WTC11 (cell line): Measurements from ENCODE around the gene GPR62. TPM values are rescaled to one million over a fixed set of nuclear protein-coding genes. Genes with fewer than 3 reads are reported as not detected.

Experiments used
- ATAC-seq: fragments of 200-7000 bp; cut with Tn5 transposase; 2 replicates; pipeline ENCODE4 v1.10.0; 2021; ENCODE audit warnings: mild to moderate bottlenecking, moderate library complexity
- CTCF ChIA-PET: fragments of 300-600 bp; sonication (Branson Sonifier 250); formaldehyde crosslinking; loops from one replicate; lab custom pipeline; 2021; ENCODE audit warnings: antibody characterized with exemption; lab: Charles Lee
- POLR2A ChIA-PET: fragments of 350-600 bp; sonication (Branson Sonifier 250); formaldehyde crosslinking; loops from one replicate; lab custom pipeline; 2021; ENCODE audit warnings: antibody characterized with exemption; lab: Charles Lee
- DNase-seq: peaks from one replicate; pipeline ENCODE4 v3.0.0; 2021; ENCODE audit warnings: low spot score
- H3K27ac Mint-ChIP-seq: 2 replicates; pipeline ENCODE4 v1.8.0; 2021; ENCODE audit warnings: mixed read lengths
- H3K27me3 Mint-ChIP-seq: 2 replicates; pipeline ENCODE4 v1.8.0; 2021; ENCODE audit warnings: low read depth, mild to moderate bottlenecking, moderate library complexity, mixed read lengths
- H3K36me3 Mint-ChIP-seq: 2 replicates; pipeline ENCODE4 v1.8.0; 2021; ENCODE audit warnings: mixed read lengths
- H3K4me1 Mint-ChIP-seq: 2 replicates; pipeline ENCODE4 v1.8.0; 2022; ENCODE audit warnings: mixed read lengths
- H3K4me3 Mint-ChIP-seq: 2 replicates; pipeline ENCODE4 v1.8.0; 2021; ENCODE audit warnings: mild to moderate bottlenecking, moderate library complexity, mixed read lengths
- H3K9me3 Mint-ChIP-seq: 2 replicates; pipeline ENCODE4 v1.8.0; 2021; ENCODE audit warnings: mixed read lengths
- CREB1 ChIP-seq: sonication (generic); formaldehyde crosslinking; IDR thresholded peaks from 2 replicates; pipeline ENCODE4 v1.8.0; 2023; ENCODE audit warnings: mild to moderate bottlenecking, missing genetic modification reagents
- E2F5 ChIP-seq: sonication (generic); formaldehyde crosslinking; IDR thresholded peaks from 2 replicates; pipeline ENCODE4 v1.8.1; 2022; ENCODE audit warnings: mild to moderate bottlenecking, moderate library complexity, missing genetic modification reagents
- ELF4 ChIP-seq: sonication (generic); formaldehyde crosslinking; IDR thresholded peaks from 2 replicates; pipeline ENCODE4 v1.8.1; 2022; ENCODE audit warnings: low read depth, mild to moderate bottlenecking, moderate library complexity, missing genetic modification reagents
- ETV6 ChIP-seq: sonication (generic); formaldehyde crosslinking; IDR thresholded peaks from 2 replicates; pipeline ENCODE4 v1.8.1; 2022; ENCODE audit warnings: mild to moderate bottlenecking, missing genetic modification reagents
- FOXK1 ChIP-seq: sonication (generic); formaldehyde crosslinking; IDR thresholded peaks from 2 replicates; pipeline ENCODE4 v1.8.0; 2022; ENCODE audit warnings: mild to moderate bottlenecking, moderate library complexity, missing genetic modification reagents
- HMGXB4 ChIP-seq: sonication (generic); formaldehyde crosslinking; IDR thresholded peaks from 2 replicates; pipeline ENCODE4 v1.8.1; 2023; ENCODE audit warnings: mild to moderate bottlenecking, moderate library complexity, missing genetic modification reagents
- IRF1 ChIP-seq: sonication (generic); formaldehyde crosslinking; IDR thresholded peaks from 2 replicates; pipeline ENCODE4 v1.8.0; 2023; ENCODE audit warnings: missing genetic modification reagents
- NFYB ChIP-seq: sonication (generic); formaldehyde crosslinking; conservative IDR thresholded peaks from 2 replicates; pipeline ENCODE4 v1.8.0; 2022; ENCODE audit warnings: low read depth, missing genetic modification reagents
- NR3C1 ChIP-seq: sonication (generic); formaldehyde crosslinking; conservative IDR thresholded peaks from 2 replicates; pipeline ENCODE4 v1.8.1; 2023; ENCODE audit warnings: low read depth, mild to moderate bottlenecking, missing genetic modification reagents
- OVOL2 ChIP-seq: fragments of 250-450 bp; sonication (Bioruptor Pico); IDR thresholded peaks from 2 replicates; pipeline ENCODE4 v1.9.0; 2021; ENCODE audit warnings: mild to moderate bottlenecking, borderline replicate concordance
- RELA ChIP-seq: sonication (generic); formaldehyde crosslinking; IDR thresholded peaks from 2 replicates; pipeline ENCODE4 v1.8.1; 2022; ENCODE audit warnings: missing genetic modification reagents, mild to moderate bottlenecking, borderline replicate concordance
- RORB ChIP-seq: fragments of 250-450 bp; sonication (Bioruptor Pico); IDR thresholded peaks from 2 replicates; pipeline ENCODE4 v1.9.0; 2021; ENCODE audit warnings: mild to moderate bottlenecking
- SOX15 ChIP-seq: fragments of 250-450 bp; sonication (Bioruptor Pico); IDR thresholded peaks from 2 replicates; pipeline ENCODE4 v1.9.0; 2021; ENCODE audit warnings: mild to moderate bottlenecking
- ZBTB21 ChIP-seq: sonication (generic); formaldehyde crosslinking; IDR thresholded peaks from 2 replicates; pipeline ENCODE4 v1.8.1; 2023; ENCODE audit warnings: mild to moderate bottlenecking, missing genetic modification reagents, borderline replicate concordance
- ZNF121 ChIP-seq: sonication (generic); formaldehyde crosslinking; IDR thresholded peaks from 2 replicates; pipeline ENCODE4 v1.8.0; 2023; ENCODE audit warnings: missing genetic modification reagents
- ZNF416 ChIP-seq: fragments of 250-450 bp; sonication (Bioruptor Pico); IDR thresholded peaks from 2 replicates; pipeline ENCODE4 v1.9.0; 2021; ENCODE audit warnings: mild to moderate bottlenecking, inconsistent platforms
- total RNA-seq: library from RNA; stranded (reverse); gene quantifications from 3 replicates; pipeline ENCODE4 v1.2.3, GENCODE V29; 2021
- TF ChIP-seq, protein P1 (sequence below): sonication (generic); formaldehyde crosslinking; IDR thresholded peaks from 2 replicates; pipeline ENCODE4 v1.8.1; 2023; ENCODE audit warnings: mild to moderate bottlenecking, missing genetic modification reagents, borderline replicate concordance
- TF ChIP-seq, protein P2 (sequence below): fragments of 200-600 bp; IDR thresholded peaks from 2 replicates; pipeline ENCODE4 v1.8.0; 2022; ENCODE audit warnings: antibody characterized with exemption
- TF ChIP-seq, protein P3 (sequence below): sonication (generic); formaldehyde crosslinking; IDR thresholded peaks from 2 replicates; pipeline ENCODE4 v1.8.1; 2023; ENCODE audit warnings: mild to moderate bottlenecking, missing genetic modification reagents, moderate library complexity
- TF ChIP-seq, protein P4 (sequence below): fragments of 250-450 bp; sonication (Bioruptor Pico); IDR thresholded peaks from 2 replicates; pipeline ENCODE4 v1.8.0; 2021; ENCODE audit warnings: mild to moderate bottlenecking

Gene GPR62
- total RNA-seq, 1 experiment from 2014 or later = 0.24 TPM

DNA sequence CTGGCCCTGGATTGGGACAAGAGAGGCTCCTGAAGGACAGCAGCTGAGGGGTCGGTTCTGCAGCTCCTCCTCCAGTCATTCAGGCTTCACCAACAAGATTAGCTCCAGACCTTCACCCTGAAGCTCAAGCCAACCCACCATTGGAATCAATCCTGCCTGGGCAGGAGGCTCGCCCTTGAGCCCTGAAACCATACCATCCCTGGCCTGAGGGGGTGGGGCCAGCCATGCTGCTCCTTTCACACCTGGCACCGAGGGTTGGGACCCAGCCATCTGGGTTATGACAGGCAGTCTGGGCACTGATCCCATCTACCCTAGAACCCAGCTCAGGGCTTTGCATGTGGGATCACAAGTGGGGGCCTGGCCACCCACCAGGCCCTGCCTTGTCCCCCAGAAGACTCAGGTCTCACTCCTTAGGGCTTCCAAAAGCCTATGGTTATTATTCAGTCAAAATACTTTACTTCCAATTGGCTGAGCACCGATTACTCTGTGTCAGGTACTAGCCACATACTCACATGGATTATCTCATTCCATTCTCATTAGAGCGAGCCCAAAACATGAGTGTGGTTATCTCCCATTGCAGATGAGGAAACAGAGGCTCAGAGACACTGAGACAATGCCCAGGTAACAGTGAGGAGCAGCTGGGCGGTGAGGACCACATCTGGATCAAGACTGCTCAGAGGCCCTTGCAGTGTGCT is 15.6 kb downstream of the GPR62 start (continued):
- no peak for TF ChIP-seq E2F5
- no peak for TF ChIP-seq NFYB (CRISPR knock-in tag)
- TF ChIP-seq SOX15 (CRISPR knock-in tag) = no peak
- TF ChIP-seq, all 79 proteins: peak for 0

GRCh38 chr3:51971350-51971749 is 16.2 kb downstream of the GPR62 start:
- no peak overlapping the region for H3K27ac Mint-ChIP-seq
- no peak overlapping the region for H3K4me3 Mint-ChIP-seq
- DNase-seq (no peak), ATAC-seq (no peak)
- POLR2A ChIA-PET = no interaction called here
- no peaks in the 10 kb centered on the region for H3K9me3 Mint-ChIP-seq
- H3K4me1 Mint-ChIP-seq = peaks cover 42% of the 10 kb centered on the region
- no peaks in the 10 kb centered on the region for H3K36me3 Mint-ChIP-seq
- H3K27me3 Mint-ChIP-seq = peaks cover 29% of the 10 kb centered on the region
- no peak for TF ChIP-seq FOXK1 (CRISPR knock-in tag)
- TF ChIP-seq ELF4 = no peak
- no peak for TF ChIP-seq RELA
- TF ChIP-seq, protein P1, sequence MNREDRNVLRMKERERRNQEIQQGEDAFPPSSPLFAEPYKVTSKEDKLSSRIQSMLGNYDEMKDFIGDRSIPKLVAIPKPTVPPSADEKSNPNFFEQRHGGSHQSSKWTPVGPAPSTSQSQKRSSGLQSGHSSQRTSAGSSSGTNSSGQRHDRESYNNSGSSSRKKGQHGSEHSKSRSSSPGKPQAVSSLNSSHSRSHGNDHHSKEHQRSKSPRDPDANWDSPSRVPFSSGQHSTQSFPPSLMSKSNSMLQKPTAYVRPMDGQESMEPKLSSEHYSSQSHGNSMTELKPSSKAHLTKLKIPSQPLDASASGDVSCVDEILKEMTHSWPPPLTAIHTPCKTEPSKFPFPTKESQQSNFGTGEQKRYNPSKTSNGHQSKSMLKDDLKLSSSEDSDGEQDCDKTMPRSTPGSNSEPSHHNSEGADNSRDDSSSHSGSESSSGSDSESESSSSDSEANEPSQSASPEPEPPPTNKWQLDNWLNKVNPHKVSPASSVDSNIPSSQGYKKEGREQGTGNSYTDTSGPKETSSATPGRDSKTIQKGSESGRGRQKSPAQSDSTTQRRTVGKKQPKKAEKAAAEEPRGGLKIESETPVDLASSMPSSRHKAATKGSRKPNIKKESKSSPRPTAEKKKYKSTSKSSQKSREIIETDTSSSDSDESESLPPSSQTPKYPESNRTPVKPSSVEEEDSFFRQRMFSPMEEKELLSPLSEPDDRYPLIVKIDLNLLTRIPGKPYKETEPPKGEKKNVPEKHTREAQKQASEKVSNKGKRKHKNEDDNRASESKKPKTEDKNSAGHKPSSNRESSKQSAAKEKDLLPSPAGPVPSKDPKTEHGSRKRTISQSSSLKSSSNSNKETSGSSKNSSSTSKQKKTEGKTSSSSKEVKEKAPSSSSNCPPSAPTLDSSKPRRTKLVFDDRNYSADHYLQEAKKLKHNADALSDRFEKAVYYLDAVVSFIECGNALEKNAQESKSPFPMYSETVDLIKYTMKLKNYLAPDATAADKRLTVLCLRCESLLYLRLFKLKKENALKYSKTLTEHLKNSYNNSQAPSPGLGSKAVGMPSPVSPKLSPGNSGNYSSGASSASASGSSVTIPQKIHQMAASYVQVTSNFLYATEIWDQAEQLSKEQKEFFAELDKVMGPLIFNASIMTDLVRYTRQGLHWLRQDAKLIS (CRISPR knock-in tag) = no peak
- TF ChIP-seq ZNF121 (CRISPR knock-in tag) = no peak
- no peak for TF ChIP-seq ZBTB21
- no peak for TF ChIP-seq CREB1 (CRISPR knock-in tag)
- TF ChIP-seq ZNF416 (CRISPR knock-in tag) = no peak
- TF ChIP-seq OVOL2 = no peak
- no peak for TF ChIP-seq IRF1 (CRISPR knock-in tag)
- TF ChIP-seq RORB = no peak
- TF ChIP-seq, protein P2, sequence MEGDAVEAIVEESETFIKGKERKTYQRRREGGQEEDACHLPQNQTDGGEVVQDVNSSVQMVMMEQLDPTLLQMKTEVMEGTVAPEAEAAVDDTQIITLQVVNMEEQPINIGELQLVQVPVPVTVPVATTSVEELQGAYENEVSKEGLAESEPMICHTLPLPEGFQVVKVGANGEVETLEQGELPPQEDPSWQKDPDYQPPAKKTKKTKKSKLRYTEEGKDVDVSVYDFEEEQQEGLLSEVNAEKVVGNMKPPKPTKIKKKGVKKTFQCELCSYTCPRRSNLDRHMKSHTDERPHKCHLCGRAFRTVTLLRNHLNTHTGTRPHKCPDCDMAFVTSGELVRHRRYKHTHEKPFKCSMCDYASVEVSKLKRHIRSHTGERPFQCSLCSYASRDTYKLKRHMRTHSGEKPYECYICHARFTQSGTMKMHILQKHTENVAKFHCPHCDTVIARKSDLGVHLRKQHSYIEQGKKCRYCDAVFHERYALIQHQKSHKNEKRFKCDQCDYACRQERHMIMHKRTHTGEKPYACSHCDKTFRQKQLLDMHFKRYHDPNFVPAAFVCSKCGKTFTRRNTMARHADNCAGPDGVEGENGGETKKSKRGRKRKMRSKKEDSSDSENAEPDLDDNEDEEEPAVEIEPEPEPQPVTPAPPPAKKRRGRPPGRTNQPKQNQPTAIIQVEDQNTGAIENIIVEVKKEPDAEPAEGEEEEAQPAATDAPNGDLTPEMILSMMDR = no peak
- no peak for TF ChIP-seq HMGXB4
- TF ChIP-seq, protein P3, sequence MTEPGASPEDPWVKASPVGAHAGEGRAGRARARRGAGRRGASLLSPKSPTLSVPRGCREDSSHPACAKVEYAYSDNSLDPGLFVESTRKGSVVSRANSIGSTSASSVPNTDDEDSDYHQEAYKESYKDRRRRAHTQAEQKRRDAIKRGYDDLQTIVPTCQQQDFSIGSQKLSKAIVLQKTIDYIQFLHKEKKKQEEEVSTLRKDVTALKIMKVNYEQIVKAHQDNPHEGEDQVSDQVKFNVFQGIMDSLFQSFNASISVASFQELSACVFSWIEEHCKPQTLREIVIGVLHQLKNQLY = no peak
- TF ChIP-seq, protein P4, sequence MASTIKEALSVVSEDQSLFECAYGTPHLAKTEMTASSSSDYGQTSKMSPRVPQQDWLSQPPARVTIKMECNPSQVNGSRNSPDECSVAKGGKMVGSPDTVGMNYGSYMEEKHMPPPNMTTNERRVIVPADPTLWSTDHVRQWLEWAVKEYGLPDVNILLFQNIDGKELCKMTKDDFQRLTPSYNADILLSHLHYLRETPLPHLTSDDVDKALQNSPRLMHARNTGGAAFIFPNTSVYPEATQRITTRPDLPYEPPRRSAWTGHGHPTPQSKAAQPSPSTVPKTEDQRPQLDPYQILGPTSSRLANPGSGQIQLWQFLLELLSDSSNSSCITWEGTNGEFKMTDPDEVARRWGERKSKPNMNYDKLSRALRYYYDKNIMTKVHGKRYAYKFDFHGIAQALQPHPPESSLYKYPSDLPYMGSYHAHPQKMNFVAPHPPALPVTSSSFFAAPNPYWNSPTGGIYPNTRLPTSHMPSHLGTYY (CRISPR knock-in tag) = no peak
- no peak for TF ChIP-seq NR3C1
- TF ChIP-seq ETV6 (CRISPR knock-in tag) = no peak
- TF ChIP-seq, all 79 proteins: peak for 0
- CTCF ChIA-PET = interaction anchor here (1.7 to 6.3 kb wide), 2 partner anchors 29 to 82 kb away, joined by 5 to 43 read pairs; partner anchors contain the start of genes PARP3 and RRP9
